ENCODE data around the gene TBCD. TPM values are rescaled to one million over a fixed set of nuclear protein-coding genes. Genes with fewer than 3 reads are reported as not detected.

TBCD gene
- total and polyA plus RNA-seq, 9 of the 15 experiments (the other 6 are each of a cell fraction or from before 2014, with no cell fraction given), result 8.9 to 98.5 (median 28.0) TPM

DNA sequence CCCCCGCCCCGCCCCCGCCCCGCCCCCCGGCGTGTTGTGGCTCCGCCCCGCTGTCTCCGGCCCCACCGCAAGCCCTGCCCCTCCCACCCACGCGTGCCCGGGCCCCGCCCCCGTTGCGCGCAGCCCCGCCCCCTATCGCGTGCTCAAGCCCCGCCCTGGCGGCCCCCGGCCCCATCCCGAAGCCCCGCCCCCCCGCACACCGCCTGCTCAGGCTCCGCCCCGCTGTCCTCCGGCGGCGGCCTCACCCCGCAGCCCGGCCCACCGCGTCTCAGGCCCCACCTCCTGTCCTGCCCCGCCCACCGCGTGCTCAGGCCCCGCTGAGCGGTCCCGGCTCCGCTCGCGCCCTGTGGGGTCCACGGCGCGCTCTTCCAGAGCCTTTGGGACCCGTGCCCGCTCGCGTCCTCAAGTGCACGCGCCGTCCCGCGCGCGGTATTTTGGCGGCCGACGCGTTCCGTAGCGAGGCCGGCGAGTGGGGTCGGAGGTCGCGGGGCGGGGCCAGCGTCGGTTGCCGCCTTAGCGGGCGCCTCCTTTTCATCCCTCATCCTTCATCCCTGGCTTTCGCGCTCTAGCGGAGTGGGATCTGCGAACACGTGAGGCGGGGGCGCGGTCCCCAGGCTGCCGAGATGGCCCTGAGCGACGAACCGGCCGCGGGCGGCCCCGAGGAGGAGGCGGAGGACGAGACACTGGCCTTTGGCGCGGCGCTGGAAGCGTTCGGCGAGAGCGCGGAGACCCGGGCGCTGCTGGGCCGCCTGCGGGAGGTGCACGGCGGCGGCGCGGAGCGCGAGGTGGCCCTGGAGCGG is at the start of gene TBCD (continued):
- TF ChIP-seq, protein P1, sequence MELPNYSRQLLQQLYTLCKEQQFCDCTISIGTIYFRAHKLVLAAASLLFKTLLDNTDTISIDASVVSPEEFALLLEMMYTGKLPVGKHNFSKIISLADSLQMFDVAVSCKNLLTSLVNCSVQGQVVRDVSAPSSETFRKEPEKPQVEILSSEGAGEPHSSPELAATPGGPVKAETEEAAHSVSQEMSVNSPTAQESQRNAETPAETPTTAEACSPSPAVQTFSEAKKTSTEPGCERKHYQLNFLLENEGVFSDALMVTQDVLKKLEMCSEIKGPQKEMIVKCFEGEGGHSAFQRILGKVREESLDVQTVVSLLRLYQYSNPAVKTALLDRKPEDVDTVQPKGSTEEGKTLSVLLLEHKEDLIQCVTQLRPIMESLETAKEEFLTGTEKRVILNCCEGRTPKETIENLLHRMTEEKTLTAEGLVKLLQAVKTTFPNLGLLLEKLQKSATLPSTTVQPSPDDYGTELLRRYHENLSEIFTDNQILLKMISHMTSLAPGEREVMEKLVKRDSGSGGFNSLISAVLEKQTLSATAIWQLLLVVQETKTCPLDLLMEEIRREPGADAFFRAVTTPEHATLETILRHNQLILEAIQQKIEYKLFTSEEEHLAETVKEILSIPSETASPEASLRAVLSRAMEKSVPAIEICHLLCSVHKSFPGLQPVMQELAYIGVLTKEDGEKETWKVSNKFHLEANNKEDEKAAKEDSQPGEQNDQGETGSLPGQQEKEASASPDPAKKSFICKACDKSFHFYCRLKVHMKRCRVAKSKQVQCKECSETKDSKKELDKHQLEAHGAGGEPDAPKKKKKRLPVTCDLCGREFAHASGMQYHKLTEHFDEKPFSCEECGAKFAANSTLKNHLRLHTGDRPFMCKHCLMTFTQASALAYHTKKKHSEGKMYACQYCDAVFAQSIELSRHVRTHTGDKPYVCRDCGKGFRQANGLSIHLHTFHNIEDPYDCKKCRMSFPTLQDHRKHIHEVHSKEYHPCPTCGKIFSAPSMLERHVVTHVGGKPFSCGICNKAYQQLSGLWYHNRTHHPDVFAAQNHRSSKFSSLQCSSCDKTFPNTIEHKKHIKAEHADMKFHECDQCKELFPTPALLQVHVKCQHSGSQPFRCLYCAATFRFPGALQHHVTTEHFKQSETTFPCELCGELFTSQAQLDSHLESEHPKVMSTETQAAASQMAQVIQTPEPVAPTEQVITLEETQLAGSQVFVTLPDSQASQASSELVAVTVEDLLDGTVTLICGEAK (IDR thresholded peaks at IDR 0.05), result peak; percentile 18; the same call in 1 of the 2 replicates
- TF ChIP-seq, protein P1 (CRISPR knock-in tag; IDR thresholded peaks at IDR 0.05), result no peak
- TF ChIP-seq, protein P2, sequence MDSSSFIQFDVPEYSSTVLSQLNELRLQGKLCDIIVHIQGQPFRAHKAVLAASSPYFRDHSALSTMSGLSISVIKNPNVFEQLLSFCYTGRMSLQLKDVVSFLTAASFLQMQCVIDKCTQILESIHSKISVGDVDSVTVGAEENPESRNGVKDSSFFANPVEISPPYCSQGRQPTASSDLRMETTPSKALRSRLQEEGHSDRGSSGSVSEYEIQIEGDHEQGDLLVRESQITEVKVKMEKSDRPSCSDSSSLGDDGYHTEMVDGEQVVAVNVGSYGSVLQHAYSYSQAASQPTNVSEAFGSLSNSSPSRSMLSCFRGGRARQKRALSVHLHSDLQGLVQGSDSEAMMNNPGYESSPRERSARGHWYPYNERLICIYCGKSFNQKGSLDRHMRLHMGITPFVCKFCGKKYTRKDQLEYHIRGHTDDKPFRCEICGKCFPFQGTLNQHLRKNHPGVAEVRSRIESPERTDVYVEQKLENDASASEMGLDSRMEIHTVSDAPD (CRISPR knock-in tag; IDR thresholded peaks at IDR 0.05), result no peak
- TF ChIP-seq ZNF408 (CRISPR knock-in tag; IDR thresholded peaks at IDR 0.05; ENCODE audit: low read depth) (no peak), KDM4B (IDR thresholded peaks at IDR 0.05; ENCODE audit: borderline replicate concordance in 2 of 2, low read depth in 1 of 2) (peak in 1 of 2 experiments; percentile 39; a peak in 1 of 4 replicates), RFX1 (IDR thresholded peaks at IDR 0.05) (no peak), NR4A1 (CRISPR knock-in tag; IDR thresholded peaks at IDR 0.05) (peak; percentile 75; the same call in 1 of the 2 replicates), NR4A1 (tag; IDR thresholded peaks at IDR 0.05) (no peak), KLF13 (tag; IDR thresholded peaks at IDR 0.05; ENCODE audit: borderline replicate concordance, low read depth) (peak; percentile 78; the same call in 1 of the 2 replicates), ADNP (tag; IDR thresholded peaks at IDR 0.05) (no peak), MTA2 (IDR thresholded peaks at IDR 0.05; ENCODE audit: low read depth) (peak; percentile 68), EP400 (IDR thresholded peaks at IDR 0.05) (peak; percentile 86), ZNF3 (CRISPR knock-in tag; IDR thresholded peaks at IDR 0.05) (no peak), MCM7 (IDR thresholded peaks at IDR 0.05) (no peak), ZBTB7A (IDR thresholded peaks at IDR 0.05; ENCODE audit: borderline replicate concordance, control insufficient read depth, low read depth, low read length) (peak; percentile 27)
